KOPT-K1 (cell line): ENCODE measurements around the gene GPR25.
"Not testable (repeated sequence)": the region's sequence is repeated elsewhere in the genome, so short reads cannot be mapped to it uniquely, and the experiment has no call there.

Experiments
- H3K27ac ChIP-seq: fragments of 200-600 bp; sonication (generic); 2 replicates; pipeline ENCODE4 v1.5.1; 2016; ENCODE audit warnings: antibody characterized with exemption, mild to moderate bottlenecking, low read depth, low read length; ENCODE audit not compliant: poor library complexity, severe bottlenecking
- H3K36me3 ChIP-seq: fragments of 200-600 bp; sonication (generic); 2 replicates; pipeline ENCODE4 v1.5.1; 2017; ENCODE audit warnings: antibody characterized with exemption, mild to moderate bottlenecking, low read length, moderate library complexity; ENCODE audit not compliant: insufficient read depth
- H3K9me3 ChIP-seq: fragments of 200-600 bp; sonication (generic); 2 replicates; pipeline ENCODE4 v1.5.1; 2017; ENCODE audit warnings: antibody characterized with exemption, low read length, mild to moderate bottlenecking; ENCODE audit not compliant: insufficient read depth, poor library complexity, severe bottlenecking

GPR25 gene

DNA sequence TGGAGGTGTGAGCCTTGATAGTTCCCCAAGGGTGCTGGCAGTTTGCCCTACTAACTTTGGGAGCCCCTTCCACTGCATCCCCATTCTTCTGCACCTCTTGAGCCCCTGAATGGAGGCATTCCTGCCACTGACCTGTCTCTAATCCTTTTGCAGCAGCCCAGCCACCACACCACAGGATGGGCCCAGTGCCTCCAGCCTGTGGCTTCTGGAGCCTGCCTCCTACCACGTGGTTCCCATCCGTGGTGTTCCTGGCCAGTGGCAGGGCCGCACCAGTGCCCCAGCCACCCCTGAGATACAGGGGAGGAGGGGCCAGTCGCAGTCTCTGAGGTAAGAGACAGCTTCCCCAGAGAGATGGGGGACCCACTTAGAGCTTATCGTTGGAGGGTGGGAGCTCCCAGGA, 36.3 kb downstream of the GPR25 start:
- H3K36me3 ChIP-seq, result no peaks in the 10 kb centered on the region

GRCh38 chr1:200909757-200910239, 37.0 kb downstream of the GPR25 start:
- Histone ChIP-seq H3K9me3 (no peaks in the 10 kb centered on the region), H3K27ac (no peak overlapping the region), H3K36me3 (no peaks in the 10 kb centered on the region)

More for the DNA sequence above, 36.3 kb downstream of the GPR25 start:
- no peaks in the 10 kb centered on the region for H3K9me3 ChIP-seq
- H3K27ac ChIP-seq, result no peak overlapping the region

- Histone ChIP-seq H3K9me3 (no peaks in the 10 kb centered on the region), H3K36me3 (no peaks in the 10 kb centered on the region), H3K27ac (no peak overlapping the region)
Observed at GRCh38 chr1:200911361-200911760, 38.6 kb downstream of the GPR25 start.

- not testable (repeated sequence) for H3K36me3 ChIP-seq, H3K9me3 ChIP-seq, H3K27ac ChIP-seq
Observed at GRCh38 chr1:200911936-200912335, 39.2 kb downstream of the GPR25 start.

- no peaks in the 10 kb centered on the region for H3K9me3 ChIP-seq
- H3K36me3 ChIP-seq, result no peaks in the 10 kb centered on the region
- H3K27ac ChIP-seq, result no peak overlapping the region
Observed at GRCh38 chr1:200912737-200913407, 40.1 kb downstream of the GPR25 start.

GRCh38 chr1:200916152-200916551, 43.4 kb downstream of the GPR25 start:
- Histone ChIP-seq H3K27ac (no peak overlapping the region), H3K36me3 (no peaks in the 10 kb centered on the region), H3K9me3 (no peaks in the 10 kb centered on the region)

- no peak overlapping the region for H3K27ac ChIP-seq
- no peaks in the 10 kb centered on the region for H3K9me3 ChIP-seq
- H3K36me3 ChIP-seq, result no peaks in the 10 kb centered on the region
Observed at GRCh38 chr1:200916681-200917080, 43.9 kb downstream of the GPR25 start.

GRCh38 chr1:200917291-200917817, 44.6 kb downstream of the GPR25 start:
- no peaks in the 10 kb centered on the region for H3K36me3 ChIP-seq
- H3K27ac ChIP-seq, result no peak overlapping the region
- no peaks in the 10 kb centered on the region for H3K9me3 ChIP-seq

- H3K27ac ChIP-seq, result no peak overlapping the region
- no peaks in the 10 kb centered on the region for H3K36me3 ChIP-seq
Observed at GRCh38 chr1:200918006-200918405, 45.2 kb downstream of the GPR25 start.

DNA sequence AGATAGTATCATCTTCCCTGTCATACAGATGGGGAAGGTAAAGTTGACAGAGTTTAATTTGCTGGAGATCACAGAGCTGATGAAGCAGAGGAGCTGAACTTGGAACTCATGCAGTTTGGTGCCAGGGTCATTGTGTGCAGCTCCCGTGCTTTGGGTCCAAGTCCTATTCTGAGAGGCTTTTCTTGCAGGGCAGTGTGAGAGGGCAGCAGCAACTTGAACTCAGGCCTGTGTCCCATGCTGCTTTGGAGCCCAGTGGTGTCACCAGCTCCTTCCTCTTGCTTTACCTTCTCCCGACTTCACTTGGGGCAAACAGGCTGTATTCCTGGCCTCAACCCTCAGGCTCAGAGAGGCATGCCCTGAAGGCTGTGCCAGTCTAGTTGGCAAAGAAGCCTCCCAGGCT, 46.6 kb downstream of the GPR25 start:
- H3K27ac ChIP-seq, result no peak overlapping the region

More at GRCh38 chr1:200918006-200918405, 45.2 kb downstream of the GPR25 start:
- H3K9me3 ChIP-seq, result no peaks in the 10 kb centered on the region

GRCh38 chr1:200921571-200922110, 48.9 kb downstream of the GPR25 start:
- H3K27ac ChIP-seq, result no peak overlapping the region
- H3K36me3 ChIP-seq, result no peaks in the 10 kb centered on the region
- H3K9me3 ChIP-seq, result no peaks in the 10 kb centered on the region

More for the DNA sequence above, 46.6 kb downstream of the GPR25 start:
- no peaks in the 10 kb centered on the region for H3K36me3 ChIP-seq
- H3K9me3 ChIP-seq, result no peaks in the 10 kb centered on the region

GRCh38 chr1:200922406-200922805, 49.6 kb downstream of the GPR25 start:
- no peak overlapping the region for H3K27ac ChIP-seq
- H3K36me3 ChIP-seq, result no peaks in the 10 kb centered on the region
- H3K9me3 ChIP-seq, result no peaks in the 10 kb centered on the region

GRCh38 chr1:200923601-200924000, 50.8 kb downstream of the GPR25 start:
- no peak overlapping the region for H3K27ac ChIP-seq
- no peaks in the 10 kb centered on the region for H3K36me3 ChIP-seq

More at GRCh38 chr1:200923601-200924000, 50.8 kb downstream of the GPR25 start:
- no peaks in the 10 kb centered on the region for H3K9me3 ChIP-seq
